GM12891 (cell line): ENCODE data around the gene MTG1.
"Not testable (repeated sequence)": the region's sequence is repeated elsewhere in the genome, so short reads cannot be mapped to it uniquely, and the experiment has no call there.

ENCODE experiments used
- DNase-seq: peaks from one replicate; pipeline ENCODE4 v3.0.0; 2011; ENCODE audit warnings: low spot score; ENCODE audit not compliant: insufficient read length
- FAIRE-seq: peaks from 2 replicates; lab custom pipeline; 2011; peaks lifted over from hg19 to GRCh38; lab: Jason Lieb, UNC
- PAX5 ChIP-seq: IDR thresholded peaks from 2 replicates; pipeline ENCODE4 v1.6.1; 2011; ENCODE audit warnings: low read length, moderate library complexity, mild to moderate bottlenecking; ENCODE audit not compliant: insufficient read depth, severe bottlenecking
- POLR2A ChIP-seq: IDR thresholded peaks from 2 replicates; pipeline ENCODE4 v1.6.1; 2011; ENCODE audit warnings: low read depth, low read length, control low read depth
- POLR2AphosphoS5 ChIP-seq: IDR thresholded peaks from 2 replicates; pipeline ENCODE4 v1.6.1; 2011; ENCODE audit warnings: low read depth, low read length, control low read depth
- POU2F2 ChIP-seq: IDR thresholded peaks from 2 replicates; pipeline ENCODE4 v1.6.1; 2011; ENCODE audit warnings: low read depth, mild to moderate bottlenecking, control low read depth, low read length, moderate library complexity
- SPI1 ChIP-seq: IDR thresholded peaks from 2 replicates; pipeline ENCODE4 v1.6.1; 2011; ENCODE audit warnings: low read depth, low read length, control low read depth
- TAF1 ChIP-seq: IDR thresholded peaks from 2 replicates; pipeline ENCODE4 v1.6.1; 2011; ENCODE audit warnings: low read depth, low read length, control low read depth

The MTG1 gene

GRCh38 chr10:133385214-133385613 is 8.7 kb upstream of the MTG1 start:
- DNase-seq: no peak
- TF ChIP-seq TAF1 (no peak), SPI1 (no peak), POLR2AphosphoS5 (no peak), PAX5 (no peak), POLR2A (no peak), POU2F2 (no peak)
- FAIRE-seq: no peak

DNA sequence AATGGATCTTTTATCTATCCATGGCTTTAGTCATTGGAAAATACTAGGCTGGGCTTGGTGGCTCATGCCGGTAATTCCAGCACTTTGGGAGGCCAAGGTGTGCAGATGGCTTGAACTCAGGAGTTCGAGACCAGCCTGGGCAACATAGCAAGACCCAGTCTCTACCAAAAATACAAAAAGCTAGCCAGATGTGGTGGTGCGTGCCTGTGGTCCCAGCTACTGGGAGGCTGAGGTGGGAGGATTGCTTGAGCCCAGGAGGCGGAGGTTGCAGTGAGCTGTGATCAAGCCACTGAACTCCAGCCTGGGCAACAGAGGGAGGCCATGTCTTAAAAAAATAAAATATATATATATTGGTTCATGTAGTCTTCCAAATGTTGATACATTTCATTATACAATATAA is 7.0 kb upstream of the MTG1 start:
- not testable (repeated sequence) for FAIRE-seq, DNase-seq

DNA sequence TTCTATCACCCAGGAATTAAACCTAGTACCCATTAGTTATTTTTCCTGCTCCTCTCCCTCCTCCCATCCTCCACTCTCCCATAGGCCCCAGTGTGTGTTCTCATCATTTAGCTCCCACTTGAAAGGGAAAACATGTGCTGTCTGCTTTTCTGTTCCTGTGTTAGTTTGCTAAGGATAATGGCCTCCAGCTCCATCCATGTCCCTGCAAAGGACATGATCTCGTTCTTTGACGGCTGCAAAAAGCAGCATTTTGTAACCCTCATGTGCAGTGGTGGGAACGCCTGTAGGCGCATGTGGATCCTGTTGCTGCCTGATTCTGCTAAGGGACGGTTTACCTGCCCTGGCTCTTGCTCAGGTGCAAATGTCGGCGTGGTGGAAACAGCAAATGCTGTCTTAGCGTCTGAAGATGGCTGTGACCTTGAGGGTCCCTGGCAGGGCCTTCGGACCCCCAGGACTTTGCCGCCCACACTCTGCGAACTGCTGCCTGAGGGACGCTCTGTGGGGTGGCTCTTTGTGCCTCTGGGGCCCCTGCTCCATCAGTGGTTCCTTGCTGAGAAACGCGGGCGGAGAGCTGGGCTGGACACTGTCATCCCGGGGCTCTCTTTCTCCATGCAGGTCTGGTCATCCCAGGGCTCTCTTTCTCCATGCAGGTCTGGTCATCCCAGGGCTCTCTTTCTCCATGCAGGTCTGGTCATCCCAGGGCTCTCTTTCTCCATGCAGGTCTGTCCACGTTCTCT is 5.6 kb upstream of the MTG1 start:
- FAIRE-seq (no peak), DNase-seq (no peak)
- TF ChIP-seq PAX5 (no peak), POLR2A (no peak), SPI1 (no peak), POLR2AphosphoS5 (no peak), TAF1 (no peak), POU2F2 (no peak)

DNA sequence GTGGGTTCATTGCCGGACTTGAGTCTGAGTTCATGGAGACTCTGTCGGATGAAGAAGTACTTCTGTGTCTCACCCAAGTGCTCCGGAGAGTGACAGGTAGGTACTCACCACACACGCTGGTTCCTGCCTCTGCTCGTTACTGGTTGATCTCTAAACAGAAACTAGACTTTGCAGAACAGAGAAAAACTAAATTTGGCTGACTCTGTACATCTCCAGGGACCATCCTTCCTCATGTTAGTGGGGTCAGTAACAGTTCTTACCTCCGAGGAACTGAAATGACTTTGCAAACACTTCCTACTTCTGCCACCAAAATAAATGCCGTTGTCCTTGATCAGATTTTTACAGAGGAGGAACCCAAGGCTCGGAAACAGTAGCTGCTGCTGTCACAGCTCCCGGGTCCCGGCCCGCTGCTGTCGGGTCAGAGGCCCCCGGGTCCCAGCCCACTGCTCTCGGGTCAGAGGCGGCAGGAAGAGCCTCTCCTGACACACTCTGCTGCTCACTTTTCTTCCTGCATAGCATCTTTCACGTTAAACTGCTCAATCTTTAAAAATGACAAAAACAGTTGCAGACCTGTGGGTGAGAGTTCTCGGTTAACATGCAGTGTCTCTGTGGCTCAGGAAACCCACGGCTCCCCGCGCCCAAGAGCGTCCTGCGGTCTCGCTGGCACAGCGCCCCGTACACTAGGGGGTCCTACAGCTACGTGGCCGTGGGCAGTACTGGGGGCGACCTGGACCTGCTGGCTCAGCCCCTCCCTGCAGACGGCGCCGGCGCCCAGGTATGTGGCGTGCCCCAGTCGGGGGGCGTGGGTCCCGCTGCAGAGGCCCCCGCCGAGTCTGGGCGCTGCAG is 4.8 kb upstream of the MTG1 start:
- TF ChIP-seq SPI1: peak; percentile 94
- no peak; the same call in 1 of the 2 replicates for TF ChIP-seq POU2F2
- TF ChIP-seq POLR2AphosphoS5: peak; percentile 64
- TF ChIP-seq TAF1: no peak
- peak; percentile 58 for TF ChIP-seq POLR2A
- peak; percentile 98 for FAIRE-seq
- DNase-seq: peak; percentile 75

DNA sequence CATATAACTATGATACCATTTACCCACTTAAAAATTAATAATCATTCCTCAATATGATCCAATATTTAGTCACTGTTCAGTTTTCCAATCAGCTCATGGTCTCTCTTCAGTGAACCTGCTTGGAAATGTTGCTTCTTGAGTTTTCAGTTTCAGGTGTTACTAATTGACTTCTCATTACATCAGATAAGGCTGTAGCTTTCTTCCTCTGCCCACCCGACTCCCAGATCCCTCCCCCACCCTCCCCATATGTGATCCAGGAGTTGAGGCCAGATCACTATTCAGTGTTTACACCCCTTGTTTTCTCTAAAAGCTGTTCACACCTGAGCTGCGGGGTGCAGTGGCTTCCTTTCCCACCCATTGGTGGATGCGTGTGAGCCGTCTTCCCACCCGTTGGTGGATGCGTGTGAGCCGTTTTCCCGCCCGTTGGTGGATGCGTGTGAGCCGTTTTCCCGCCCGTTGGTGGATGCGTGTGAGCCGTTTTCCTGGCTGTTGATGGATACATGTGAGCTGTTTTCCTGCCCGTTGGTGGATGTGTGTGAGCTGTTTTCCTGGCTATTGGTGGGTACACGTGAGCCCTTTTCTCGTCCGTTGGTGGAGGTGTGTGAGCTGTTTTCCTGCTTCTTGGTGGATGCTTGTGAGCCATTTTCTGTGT is 3.2 kb upstream of the MTG1 start:
- no peak for DNase-seq
- peak; percentile 85 for FAIRE-seq
- TF ChIP-seq POU2F2: no peak
- no peak for TF ChIP-seq POLR2A
- no peak for TF ChIP-seq POLR2AphosphoS5
- TF ChIP-seq TAF1: no peak
- no peak for TF ChIP-seq PAX5
- TF ChIP-seq SPI1: no peak

- FAIRE-seq (no peak), DNase-seq (no peak)
- TF ChIP-seq POLR2AphosphoS5 (no peak), POLR2A (no peak), SPI1 (no peak), POU2F2 (no peak), TAF1 (no peak), PAX5 (no peak)
These were observed 2.7 kb upstream of the MTG1 start for GRCh38 chr10:133391249-133391635.

GRCh38 chr10:133391761-133392518 is 2.0 kb upstream of the MTG1 start:
- FAIRE-seq (peak; percentile 40), DNase-seq (no peak)
- TF ChIP-seq POU2F2: no peak
- no peak for TF ChIP-seq SPI1
- TF ChIP-seq POLR2A: no peak
- TF ChIP-seq POLR2AphosphoS5: no peak
- no peak for TF ChIP-seq PAX5
- TF ChIP-seq TAF1: no peak

DNA sequence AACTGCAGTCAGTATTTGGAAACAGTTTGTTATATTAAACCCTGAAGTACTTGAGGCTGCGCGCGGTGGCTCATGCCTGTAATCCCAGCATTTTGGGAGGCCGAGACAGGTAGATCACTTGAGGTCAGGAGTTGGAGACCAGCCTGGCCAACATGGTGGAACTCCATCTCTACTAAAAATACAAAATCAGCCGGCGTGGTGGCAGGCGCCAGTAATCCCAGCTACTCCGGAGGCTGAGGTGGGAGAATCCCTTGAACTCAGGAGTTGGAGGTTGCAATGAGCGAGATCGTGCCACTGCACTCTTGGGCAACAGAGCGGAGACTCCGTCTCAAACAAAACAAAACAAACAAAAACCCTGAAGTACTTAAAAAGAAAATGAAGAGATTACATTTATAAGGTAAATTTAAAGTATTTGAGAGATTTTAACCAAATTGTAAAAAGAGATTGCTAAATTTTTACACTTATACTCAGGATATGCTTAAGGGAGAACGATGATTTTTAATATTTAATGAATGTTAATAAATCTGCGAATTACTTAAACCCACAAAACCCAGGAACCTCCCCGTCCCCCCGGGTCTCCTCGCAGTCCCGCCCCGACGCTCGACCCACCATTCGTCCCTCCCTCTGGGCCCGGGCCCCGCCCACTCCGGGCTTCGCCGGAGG is 425 bp upstream of the MTG1 start:
- TF ChIP-seq POLR2A (no peak), POU2F2 (no peak), PAX5 (no peak), POLR2AphosphoS5 (no peak), TAF1 (no peak), SPI1 (no peak)
- FAIRE-seq (peak; percentile 16), DNase-seq (no peak)
